Coronary artery (tissue), 2 donors: Measurements from ENCODE around the gene CFAP77.

Experiments used
- DNase-seq: peaks from one replicate; pipeline ENCODE4 v3.0.0-alpha.2; 2017; ENCODE audit warnings: low spot score
- H3K27ac ChIP-seq, 2 donors: fragments of 200-600 bp; sonication (generic); one replicate each; pipeline ENCODE4 v1.5.1; 2016 to 2019
- H3K4me3 ChIP-seq: fragments of 200-600 bp; sonication (generic); 2 replicates; pipeline ENCODE4 v1.5.1; 2016; ENCODE audit warnings: mild to moderate bottlenecking, moderate library complexity
- TF ChIP-seq, protein P1 (sequence below): fragments of 200-600 bp; sonication (generic); IDR thresholded peaks from one replicate; pipeline ENCODE4 v1.5.1; 2019; ENCODE audit warnings: antibody characterized with exemption

Gene CFAP77

DNA sequence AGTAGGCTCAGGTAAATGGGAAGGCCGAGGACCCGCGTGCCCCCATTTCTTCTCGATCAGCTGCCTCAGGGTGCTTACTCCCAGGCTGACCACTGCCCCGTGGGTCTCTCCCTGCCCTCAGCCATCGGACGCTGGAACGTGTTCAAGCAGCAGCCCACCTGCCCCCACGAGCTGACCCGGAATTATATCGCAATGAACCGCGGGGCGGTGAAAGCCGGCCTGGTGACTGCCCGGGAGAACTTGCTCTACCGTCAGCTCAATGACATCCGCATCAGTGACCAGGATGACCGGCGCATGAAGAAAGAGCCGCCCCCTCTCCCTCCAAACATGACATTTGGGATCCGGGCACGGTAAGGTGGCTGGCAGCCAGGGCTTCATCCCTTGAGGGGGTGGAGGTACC, 89.2 kb downstream of the CFAP77 start:
- DNase-seq: no peak
- TF ChIP-seq, protein P1, sequence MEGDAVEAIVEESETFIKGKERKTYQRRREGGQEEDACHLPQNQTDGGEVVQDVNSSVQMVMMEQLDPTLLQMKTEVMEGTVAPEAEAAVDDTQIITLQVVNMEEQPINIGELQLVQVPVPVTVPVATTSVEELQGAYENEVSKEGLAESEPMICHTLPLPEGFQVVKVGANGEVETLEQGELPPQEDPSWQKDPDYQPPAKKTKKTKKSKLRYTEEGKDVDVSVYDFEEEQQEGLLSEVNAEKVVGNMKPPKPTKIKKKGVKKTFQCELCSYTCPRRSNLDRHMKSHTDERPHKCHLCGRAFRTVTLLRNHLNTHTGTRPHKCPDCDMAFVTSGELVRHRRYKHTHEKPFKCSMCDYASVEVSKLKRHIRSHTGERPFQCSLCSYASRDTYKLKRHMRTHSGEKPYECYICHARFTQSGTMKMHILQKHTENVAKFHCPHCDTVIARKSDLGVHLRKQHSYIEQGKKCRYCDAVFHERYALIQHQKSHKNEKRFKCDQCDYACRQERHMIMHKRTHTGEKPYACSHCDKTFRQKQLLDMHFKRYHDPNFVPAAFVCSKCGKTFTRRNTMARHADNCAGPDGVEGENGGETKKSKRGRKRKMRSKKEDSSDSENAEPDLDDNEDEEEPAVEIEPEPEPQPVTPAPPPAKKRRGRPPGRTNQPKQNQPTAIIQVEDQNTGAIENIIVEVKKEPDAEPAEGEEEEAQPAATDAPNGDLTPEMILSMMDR: no peak
- H3K27ac ChIP-seq: no peak overlapping the region
- H3K4me3 ChIP-seq: no peak overlapping the region

GRCh38 chr9:132500193-132500592, 90.2 kb downstream of the CFAP77 start:
- no peak overlapping the region for H3K27ac ChIP-seq
- H3K4me3 ChIP-seq: no peak overlapping the region
- no peak for DNase-seq
- TF ChIP-seq, protein P1: no peak

DNA sequence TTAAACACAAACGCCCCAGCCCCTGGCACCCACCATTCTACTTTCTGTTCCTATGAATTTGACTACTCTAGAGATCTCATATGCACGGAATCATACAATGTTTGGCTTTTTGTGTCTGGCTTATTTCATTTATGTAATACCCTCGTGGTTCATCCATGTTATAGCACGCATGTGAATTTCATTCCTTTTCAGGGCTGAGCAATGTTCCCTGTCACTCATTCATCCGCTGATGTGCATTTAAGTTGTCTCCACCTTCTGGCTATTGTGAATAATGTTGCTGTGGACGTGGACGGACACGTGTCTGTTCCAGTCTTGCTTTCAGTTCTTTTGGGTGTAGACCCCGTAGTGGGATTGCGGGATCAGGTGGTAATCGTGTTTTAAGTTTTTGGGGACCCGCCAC, 92.5 kb downstream of the CFAP77 start:
- TF ChIP-seq, protein P1: no peak
- H3K4me3 ChIP-seq: no peak overlapping the region
- H3K27ac ChIP-seq: no peak overlapping the region
- DNase-seq: no peak

DNA sequence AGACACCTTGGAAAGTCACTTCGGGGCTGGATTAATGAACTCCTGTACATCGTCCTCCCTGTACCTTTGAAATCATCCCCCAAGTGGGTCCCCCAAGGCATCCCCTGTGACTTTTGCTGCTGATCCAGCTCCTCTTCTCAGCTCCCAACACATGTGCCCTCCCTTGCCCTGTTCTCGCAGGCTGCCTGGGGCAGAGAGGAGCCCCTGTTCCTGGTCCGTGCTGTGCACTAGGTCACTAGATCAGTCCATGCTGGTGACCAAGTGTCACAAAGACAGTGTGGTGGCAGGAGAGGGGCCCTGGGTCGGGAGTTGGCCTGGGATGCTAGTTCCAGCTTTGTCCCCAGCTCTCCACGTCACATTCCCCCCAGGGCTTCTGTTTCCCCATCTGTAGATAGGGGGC, 93.1 kb downstream of the CFAP77 start:
- H3K4me3 ChIP-seq: no peak overlapping the region
- DNase-seq: no peak
- TF ChIP-seq, protein P1: no peak
- no peak overlapping the region for H3K27ac ChIP-seq

DNA sequence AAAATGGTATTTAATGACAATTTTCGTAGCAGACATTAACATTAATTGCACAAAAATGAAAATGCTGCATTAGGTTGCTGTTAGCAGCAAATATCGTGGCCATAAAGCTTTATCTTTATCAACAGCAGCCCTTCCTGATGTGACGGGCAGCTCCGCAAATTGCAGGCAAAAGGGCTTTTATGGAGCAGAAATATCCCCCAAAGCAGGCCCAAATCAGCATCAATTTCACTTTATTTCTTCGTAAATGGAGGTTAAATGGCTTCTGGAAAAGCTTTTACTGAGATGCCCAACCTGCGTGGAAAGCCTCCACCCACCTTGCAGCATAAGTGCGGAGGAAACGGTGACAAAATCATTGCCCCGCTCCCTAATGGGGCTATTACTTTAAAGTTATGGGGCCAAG, 94.5 kb downstream of the CFAP77 start:
- Histone ChIP-seq H3K27ac (no peak overlapping the region), H3K4me3 (no peak overlapping the region)
- no peak for DNase-seq
- TF ChIP-seq, protein P1: no peak

- no peak for DNase-seq
- Histone ChIP-seq H3K27ac (no peak overlapping the region), H3K4me3 (no peak overlapping the region)
- TF ChIP-seq, protein P1: no peak
Observed at GRCh38 chr9:132505991-132506655, 96.1 kb downstream of the CFAP77 start.

GRCh38 chr9:132506977-132507669, 97.1 kb downstream of the CFAP77 start:
- Histone ChIP-seq H3K27ac (no peak overlapping the region), H3K4me3 (no peak overlapping the region)
- TF ChIP-seq, protein P1: no peak
- no peak for DNase-seq
